ENCODE measurements around the gene DMKN. TPM values are rescaled to one million over a fixed set of nuclear protein-coding genes. Genes with fewer than 3 reads are reported as not detected.

The DMKN gene
- total and polyA plus RNA-seq, 4 donors, result 1.4 to 9.4 (median 2.4) TPM

DNA sequence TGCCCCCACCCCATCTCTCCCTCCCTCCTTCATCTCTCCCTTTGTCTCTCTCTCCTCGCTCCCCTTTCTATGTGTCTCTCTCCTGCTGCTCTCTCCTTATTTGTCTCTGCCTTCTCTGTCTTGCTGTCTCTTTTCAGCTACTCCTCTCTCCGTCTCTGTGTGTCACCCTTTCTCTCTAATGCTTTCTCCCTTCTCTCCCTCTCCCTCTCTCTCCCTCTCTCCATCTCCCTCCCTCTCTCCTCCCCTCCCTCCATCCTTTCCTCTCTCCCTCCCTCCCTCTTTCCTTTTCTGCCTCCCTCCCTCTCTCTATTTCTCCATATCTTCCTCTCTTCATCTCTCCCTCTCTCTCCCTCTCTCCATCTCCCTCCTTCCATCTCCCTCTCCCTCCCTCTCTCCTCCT, 49.3 kb upstream of the DMKN start (continued):
- no peak for TF ChIP-seq REST (IDR thresholded peaks at IDR 0.05)

DNA sequence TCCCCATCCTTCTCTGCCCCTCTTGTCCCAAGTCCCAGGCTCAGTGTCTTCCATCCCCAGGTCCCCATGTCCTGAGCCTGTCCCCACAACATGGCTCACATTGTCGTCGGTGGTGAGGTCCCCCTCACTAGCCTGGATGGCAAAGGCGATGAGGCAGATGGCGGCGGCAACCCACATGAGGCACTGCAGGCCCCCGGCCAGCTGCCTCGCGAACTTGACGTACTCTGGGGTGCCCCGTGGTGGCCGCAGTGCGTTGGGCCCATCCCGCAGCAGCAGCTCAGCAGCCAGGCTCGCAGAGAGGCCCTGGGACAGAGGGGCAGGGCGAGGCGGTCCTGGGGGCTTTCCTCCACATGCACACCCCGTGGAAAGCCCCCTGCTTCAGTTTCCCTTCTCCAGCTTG, 48.9 kb upstream of the DMKN start:
- TF ChIP-seq, protein P1, sequence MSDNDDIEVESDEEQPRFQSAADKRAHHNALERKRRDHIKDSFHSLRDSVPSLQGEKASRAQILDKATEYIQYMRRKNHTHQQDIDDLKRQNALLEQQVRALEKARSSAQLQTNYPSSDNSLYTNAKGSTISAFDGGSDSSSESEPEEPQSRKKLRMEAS (IDR thresholded peaks at IDR 0.05), result no peak
- TF ChIP-seq RXRA (IDR thresholded peaks at IDR 0.05) (no peak), HNF4A (conservative IDR thresholded peaks at IDR 0.05) (no peak), EGR1 (IDR thresholded peaks at IDR 0.05; ENCODE audit: low read depth in 2 of 2) (no peak), CTCF (IDR thresholded peaks at IDR 0.05; ENCODE audit: low read depth, low read length, missing input control) (no peak), ZBTB33 (IDR thresholded peaks at IDR 0.05) (no peak), SP1 (IDR thresholded peaks at IDR 0.05) (no peak), HNF4G (IDR thresholded peaks at IDR 0.05) (no peak), RAD21 (IDR thresholded peaks at IDR 0.05) (no peak), GABPA (IDR thresholded peaks at IDR 0.05 in 1 of 2, conservative IDR thresholded peaks at IDR 0.05 in 1 of 2) (no peak), FOXA2 (IDR thresholded peaks at IDR 0.05) (no peak), YY1 (IDR thresholded peaks at IDR 0.05) (no peak), REST (IDR thresholded peaks at IDR 0.05) (no peak), TAF1 (conservative IDR thresholded peaks at IDR 0.05) (no peak), JUND (IDR thresholded peaks at IDR 0.05) (no peak), NR2F2 (IDR thresholded peaks at IDR 0.05) (no peak), FOXA1 (IDR thresholded peaks at IDR 0.05) (no peak)
- TF ChIP-seq, protein P2, sequence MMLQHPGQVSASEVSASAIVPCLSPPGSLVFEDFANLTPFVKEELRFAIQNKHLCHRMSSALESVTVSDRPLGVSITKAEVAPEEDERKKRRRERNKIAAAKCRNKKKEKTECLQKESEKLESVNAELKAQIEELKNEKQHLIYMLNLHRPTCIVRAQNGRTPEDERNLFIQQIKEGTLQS (IDR thresholded peaks at IDR 0.05), result no peak
- 59% methylated on average over 17 of the region's 17 CpGs for WGBS
- DNase-seq (ENCODE audit: low spot score), result no peak
- Histone ChIP-seq H3K4me3 (ENCODE audit: low read depth in 1 of 3, low read length in 3 of 3) (no peak overlapping the region), H3K27ac (ENCODE audit: low read depth in 1 of 2, low read length in 2 of 2) (no peak overlapping the region), H3K9me3 (ENCODE audit: control insufficient read depth in 4 of 4, low read length in 3 of 4) (no peaks in the 10 kb centered on the region), H3K27me3 (ENCODE audit: control insufficient read depth in 4 of 4, insufficient read depth in 4 of 4, low read length in 3 of 4) (peaks cover 0 to 7% (median 3%) of the 10 kb centered on the region in 4 donors), H3K36me3 (ENCODE audit: control insufficient read depth in 4 of 4, insufficient read depth in 3 of 4, low read depth in 1 of 4, low read length in 3 of 4) (no peaks in the 10 kb centered on the region), H3K4me1 (ENCODE audit: control insufficient read depth in 4 of 4, insufficient read depth in 4 of 4, low read length in 3 of 4) (peaks cover 0 to 7% (median 4%) of the 10 kb centered on the region in 4 donors), H3K9ac (ENCODE audit: low read depth in 1 of 2, low read length in 2 of 2) (no peak overlapping the region)
